ENCODE measurements around the gene ARF3. TPM values are rescaled to one million over a fixed set of nuclear protein-coding genes. Genes with fewer than 3 reads are reported as not detected.
A peak's percentile ranks its signal among the peaks of the same experiment; 100 is the strongest.

Gene ARF3
- total RNA-seq, 1 donor from 2014 or later = 128 TPM

DNA sequence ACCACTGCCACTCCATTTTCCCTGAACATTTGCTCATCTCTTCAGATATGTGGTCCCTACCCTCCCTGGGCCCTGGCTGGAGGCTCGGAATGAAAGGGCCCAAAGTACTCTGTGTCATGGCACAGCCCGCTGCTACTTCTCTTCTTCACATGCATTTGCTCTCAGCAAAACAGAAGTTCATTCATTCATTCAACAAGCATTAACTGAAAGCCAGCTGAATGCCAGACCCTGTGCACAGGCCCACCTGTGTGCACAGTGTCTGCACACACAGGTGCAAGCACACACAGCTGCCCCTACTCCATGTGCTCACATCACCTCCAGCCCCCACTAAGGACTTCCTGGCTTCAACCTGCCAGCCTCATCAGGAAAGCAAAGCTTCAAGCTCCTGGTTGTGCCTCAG lies 28.6 kb upstream of the ARF3 start:
- Mint-ChIP-seq H3K27ac (ENCODE audit: unreplicated experiment) (no peak overlapping the region), H3K4me3 (ENCODE audit: unreplicated experiment) (no peak overlapping the region), H3K9me3 (ENCODE audit: low read depth) (no peaks in the 10 kb centered on the region), H3K36me3 (ENCODE audit: low read depth) (peaks cover 2% of the 10 kb centered on the region), H3K27me3 (ENCODE audit: low read depth) (peaks cover 62% of the 10 kb centered on the region), H3K4me1 (ENCODE audit: low read depth) (peaks cover 26% of the 10 kb centered on the region)
- no peak for DNase-seq (ENCODE audit: low spot score)
- TF ChIP-seq, protein P1, sequence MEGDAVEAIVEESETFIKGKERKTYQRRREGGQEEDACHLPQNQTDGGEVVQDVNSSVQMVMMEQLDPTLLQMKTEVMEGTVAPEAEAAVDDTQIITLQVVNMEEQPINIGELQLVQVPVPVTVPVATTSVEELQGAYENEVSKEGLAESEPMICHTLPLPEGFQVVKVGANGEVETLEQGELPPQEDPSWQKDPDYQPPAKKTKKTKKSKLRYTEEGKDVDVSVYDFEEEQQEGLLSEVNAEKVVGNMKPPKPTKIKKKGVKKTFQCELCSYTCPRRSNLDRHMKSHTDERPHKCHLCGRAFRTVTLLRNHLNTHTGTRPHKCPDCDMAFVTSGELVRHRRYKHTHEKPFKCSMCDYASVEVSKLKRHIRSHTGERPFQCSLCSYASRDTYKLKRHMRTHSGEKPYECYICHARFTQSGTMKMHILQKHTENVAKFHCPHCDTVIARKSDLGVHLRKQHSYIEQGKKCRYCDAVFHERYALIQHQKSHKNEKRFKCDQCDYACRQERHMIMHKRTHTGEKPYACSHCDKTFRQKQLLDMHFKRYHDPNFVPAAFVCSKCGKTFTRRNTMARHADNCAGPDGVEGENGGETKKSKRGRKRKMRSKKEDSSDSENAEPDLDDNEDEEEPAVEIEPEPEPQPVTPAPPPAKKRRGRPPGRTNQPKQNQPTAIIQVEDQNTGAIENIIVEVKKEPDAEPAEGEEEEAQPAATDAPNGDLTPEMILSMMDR (IDR thresholded peaks at IDR 0.05) = no peak

DNA sequence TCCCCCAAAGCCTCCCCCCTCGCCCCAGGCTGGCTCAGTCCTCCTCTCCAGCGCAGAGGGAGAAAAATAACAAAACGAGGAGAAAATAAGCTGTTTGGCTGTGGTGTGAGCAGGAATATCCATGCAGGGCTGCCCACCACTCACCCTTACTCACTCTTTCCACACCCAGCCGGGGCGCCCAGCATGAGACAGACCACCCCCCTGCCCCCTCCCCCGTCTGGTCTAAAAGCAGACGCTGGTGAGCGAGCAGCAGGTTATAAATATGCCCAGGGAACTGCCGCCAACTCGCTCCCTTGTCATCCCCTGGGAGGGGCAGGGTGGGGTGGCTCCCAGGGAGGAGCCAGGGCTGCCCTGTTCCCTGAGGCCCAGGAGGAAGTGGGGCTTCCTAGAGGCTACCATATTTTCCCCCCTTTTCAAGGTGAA lies 28.2 kb upstream of the ARF3 start:
- Mint-ChIP-seq H3K9me3 (ENCODE audit: low read depth) (no peaks in the 10 kb centered on the region), H3K27me3 (ENCODE audit: low read depth) (peaks cover 66% of the 10 kb centered on the region)
- DNase-seq (ENCODE audit: low spot score) = no peak

DNA sequence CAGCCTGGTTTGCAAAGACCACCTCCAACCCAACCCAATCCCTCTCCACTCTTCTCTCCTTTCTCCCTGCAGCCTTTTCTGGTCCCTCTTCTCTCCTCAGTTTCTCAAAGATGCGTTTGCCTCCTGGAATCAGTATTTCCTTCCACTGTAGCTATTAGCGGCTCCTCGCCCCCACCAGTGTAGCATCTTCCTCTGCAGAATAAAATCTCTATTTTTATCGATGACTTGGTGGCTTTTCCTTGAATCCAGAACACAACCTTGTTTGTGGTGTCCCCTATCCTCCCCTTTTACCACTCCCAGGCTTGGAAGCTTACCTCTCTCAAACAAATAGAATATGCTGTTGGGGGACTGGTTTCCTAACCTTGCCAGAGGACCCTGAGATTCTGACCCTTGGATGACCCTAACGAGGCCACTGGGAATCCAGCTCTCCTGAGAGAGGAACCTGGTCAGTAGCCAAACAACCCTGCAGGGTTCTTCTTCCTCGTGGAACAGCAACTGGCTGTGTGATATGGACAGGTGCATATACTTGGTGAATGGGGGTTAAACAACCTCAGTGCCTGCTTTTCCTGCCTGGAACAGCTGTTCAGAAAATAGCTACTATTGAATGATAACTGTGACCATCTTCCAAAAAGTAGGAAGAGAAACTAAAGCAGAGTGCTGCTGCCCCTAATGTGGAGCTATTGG lies 25.3 kb upstream of the ARF3 start:
- Mint-ChIP-seq H3K4me1 (ENCODE audit: low read depth) (peaks cover 54% of the 10 kb centered on the region), H3K4me3 (ENCODE audit: unreplicated experiment) (no peak overlapping the region), H3K27me3 (ENCODE audit: low read depth) (peaks cover 71% of the 10 kb centered on the region), H3K36me3 (ENCODE audit: low read depth) (peaks cover 2% of the 10 kb centered on the region), H3K27ac (ENCODE audit: unreplicated experiment) (no peak overlapping the region), H3K9me3 (ENCODE audit: low read depth) (no peaks in the 10 kb centered on the region)
- TF ChIP-seq, protein P1 (IDR thresholded peaks at IDR 0.05) = no peak
- DNase-seq (ENCODE audit: low spot score) = no peak

More for the DNA sequence above, 28.2 kb upstream of the ARF3 start:
- Mint-ChIP-seq H3K4me3 (ENCODE audit: unreplicated experiment) (no peak overlapping the region), H3K27ac (ENCODE audit: unreplicated experiment) (peak overlapping the region; percentile 32), H3K36me3 (ENCODE audit: low read depth) (peaks cover 2% of the 10 kb centered on the region), H3K4me1 (ENCODE audit: low read depth) (peaks cover 30% of the 10 kb centered on the region)
- TF ChIP-seq, protein P1 (IDR thresholded peaks at IDR 0.05) = no peak

DNA sequence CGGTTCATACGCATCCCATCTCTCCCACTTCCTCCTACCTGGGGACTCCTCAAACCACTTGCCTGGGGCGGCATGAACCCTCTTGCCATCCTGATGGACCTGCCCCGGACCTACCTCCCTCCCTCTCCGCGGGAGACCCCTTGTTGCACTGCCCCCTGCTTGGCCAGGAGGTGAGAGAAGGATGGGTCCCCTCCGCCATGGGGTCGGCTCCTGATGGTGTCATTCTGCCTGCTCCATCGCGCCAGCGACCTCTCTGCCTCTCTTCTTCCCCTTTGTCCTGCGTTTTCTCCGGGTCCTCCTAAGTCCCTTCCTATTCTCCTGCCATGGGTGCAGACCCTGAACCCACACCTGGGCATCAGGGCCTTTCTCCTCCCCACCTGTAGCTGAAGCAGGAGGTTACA lies 24.5 kb upstream of the ARF3 start:
- Mint-ChIP-seq H3K36me3 (ENCODE audit: low read depth) (peaks cover 2% of the 10 kb centered on the region), H3K4me3 (ENCODE audit: unreplicated experiment) (peak overlapping the region; percentile 57), H3K4me1 (ENCODE audit: low read depth) (peaks cover 59% of the 10 kb centered on the region), H3K27me3 (ENCODE audit: low read depth) (peaks cover 71% of the 10 kb centered on the region), H3K27ac (ENCODE audit: unreplicated experiment) (peak overlapping the region; percentile 46), H3K9me3 (ENCODE audit: low read depth) (no peaks in the 10 kb centered on the region)
- TF ChIP-seq, protein P1 (IDR thresholded peaks at IDR 0.05) = no peak
- DNase-seq (ENCODE audit: low spot score) = no peak

DNA sequence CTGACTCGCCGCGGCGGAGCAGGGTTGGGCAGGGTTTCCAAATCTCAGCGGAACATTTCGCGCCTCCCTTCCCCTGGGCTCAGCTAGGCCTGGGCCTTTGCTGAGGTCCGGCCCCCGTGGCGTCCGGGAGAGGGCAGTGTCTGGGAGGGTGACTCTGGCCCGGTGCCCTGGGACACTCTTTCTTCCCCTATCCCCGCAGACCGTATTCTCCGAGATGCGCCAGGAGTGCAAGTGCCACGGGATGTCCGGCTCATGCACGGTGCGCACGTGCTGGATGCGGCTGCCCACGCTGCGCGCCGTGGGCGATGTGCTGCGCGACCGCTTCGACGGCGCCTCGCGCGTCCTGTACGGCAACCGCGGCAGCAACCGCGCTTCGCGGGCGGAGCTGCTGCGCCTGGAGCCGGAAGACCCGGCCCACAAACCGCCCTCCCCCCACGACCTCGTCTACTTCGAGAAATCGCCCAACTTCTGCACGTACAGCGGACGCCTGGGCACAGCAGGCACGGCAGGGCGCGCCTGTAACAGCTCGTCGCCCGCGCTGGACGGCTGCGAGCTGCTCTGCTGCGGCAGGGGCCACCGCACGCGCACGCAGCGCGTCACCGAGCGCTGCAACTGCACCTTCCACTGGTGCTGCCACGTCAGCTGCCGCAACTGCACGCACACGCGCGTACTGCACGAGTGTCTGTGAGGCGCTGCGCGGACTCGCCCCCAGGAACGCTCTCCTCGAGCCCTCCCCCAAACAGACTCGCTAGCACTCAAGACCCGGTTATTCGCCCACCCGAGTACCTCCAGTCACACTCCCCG lies 23.9 kb upstream of the ARF3 start:
- Mint-ChIP-seq H3K9me3 (ENCODE audit: low read depth) (no peaks in the 10 kb centered on the region), H3K36me3 (ENCODE audit: low read depth) (peaks cover 2% of the 10 kb centered on the region)

More for the DNA sequence above, 23.9 kb upstream of the ARF3 start:
- Mint-ChIP-seq H3K4me1 (ENCODE audit: low read depth) (peaks cover 59% of the 10 kb centered on the region), H3K4me3 (ENCODE audit: unreplicated experiment) (peak overlapping the region; percentile 57), H3K27me3 (ENCODE audit: low read depth) (peaks cover 76% of the 10 kb centered on the region), H3K27ac (ENCODE audit: unreplicated experiment) (peak overlapping the region; percentile 46)
- TF ChIP-seq, protein P1 (IDR thresholded peaks at IDR 0.05) = peak; percentile 63
- no peak for DNase-seq (ENCODE audit: low spot score)
